ENCODE results near the gene MPZL3.

GRCh38 chr11:118201966-118202365 lies 50.2 kb downstream of the MPZL3 start:
- TF ChIP-seq REST (IDR thresholded peaks at IDR 0.05) = no peak
- TF ChIP-seq KDM1A (IDR thresholded peaks at IDR 0.05; ENCODE audit: low read depth) = no peak
- no peak for TF ChIP-seq CTCF (IDR thresholded peaks at IDR 0.05)
- TF ChIP-seq CEBPB (IDR thresholded peaks at IDR 0.05) = no peak
- no peak for TF ChIP-seq BCL3 (IDR thresholded peaks at IDR 0.05)
- TF ChIP-seq POLR2A (IDR thresholded peaks at IDR 0.05; ENCODE audit: low read length) = no peak
- no peak for TF ChIP-seq MAX (IDR thresholded peaks at IDR 0.05)
- TF ChIP-seq MAZ (IDR thresholded peaks at IDR 0.05; ENCODE audit: borderline replicate concordance, low read depth, low read length) = no peak
- no peak for TF ChIP-seq MYC (IDR thresholded peaks at IDR 0.05; ENCODE audit: borderline replicate concordance, low read length)
- TF ChIP-seq CHD2 (IDR thresholded peaks at IDR 0.05; ENCODE audit: low read length, partially characterized antibody) = no peak
- TF ChIP-seq PBX3 (IDR thresholded peaks at IDR 0.05) = no peak
- TF ChIP-seq PHF8 (IDR thresholded peaks at IDR 0.05; ENCODE audit: borderline replicate concordance, low read depth) = no peak

Data from A549 (cell line).